GM18507 (cell line): ENCODE measurements around the gene ETFA.

Experiments used
- DNase-seq: peaks from one replicate; pipeline ENCODE4 v3.0.0; 2011; ENCODE audit warnings: low read depth; ENCODE audit not compliant: insufficient read length; ENCODE audit errors: extremely low spot score
- FAIRE-seq: peaks from 2 replicates; lab custom pipeline; 2011; peaks lifted over from hg19 to GRCh38; lab: Jason Lieb, UNC

ETFA gene

DNA sequence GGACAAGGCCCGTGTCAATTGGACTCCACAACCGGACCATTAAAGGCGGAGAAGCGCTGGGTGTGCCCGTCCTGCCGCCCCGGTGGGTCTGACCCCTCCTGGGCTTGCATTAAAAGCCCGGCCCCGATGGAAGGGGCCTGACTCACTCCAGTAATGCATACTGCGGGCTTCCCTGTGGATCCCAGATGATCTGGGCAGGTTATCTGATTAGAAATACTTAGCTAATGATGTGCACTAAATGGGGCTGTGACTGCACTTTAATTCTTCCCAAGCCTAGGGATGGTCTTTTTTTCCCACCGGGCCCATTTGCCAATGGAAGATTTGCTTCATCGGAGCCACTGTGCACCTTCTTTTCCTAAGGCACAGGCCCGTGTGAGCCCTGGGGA is 126.6 kb downstream of the ETFA start:
- DNase-seq (no peak), FAIRE-seq (no peak)

DNA sequence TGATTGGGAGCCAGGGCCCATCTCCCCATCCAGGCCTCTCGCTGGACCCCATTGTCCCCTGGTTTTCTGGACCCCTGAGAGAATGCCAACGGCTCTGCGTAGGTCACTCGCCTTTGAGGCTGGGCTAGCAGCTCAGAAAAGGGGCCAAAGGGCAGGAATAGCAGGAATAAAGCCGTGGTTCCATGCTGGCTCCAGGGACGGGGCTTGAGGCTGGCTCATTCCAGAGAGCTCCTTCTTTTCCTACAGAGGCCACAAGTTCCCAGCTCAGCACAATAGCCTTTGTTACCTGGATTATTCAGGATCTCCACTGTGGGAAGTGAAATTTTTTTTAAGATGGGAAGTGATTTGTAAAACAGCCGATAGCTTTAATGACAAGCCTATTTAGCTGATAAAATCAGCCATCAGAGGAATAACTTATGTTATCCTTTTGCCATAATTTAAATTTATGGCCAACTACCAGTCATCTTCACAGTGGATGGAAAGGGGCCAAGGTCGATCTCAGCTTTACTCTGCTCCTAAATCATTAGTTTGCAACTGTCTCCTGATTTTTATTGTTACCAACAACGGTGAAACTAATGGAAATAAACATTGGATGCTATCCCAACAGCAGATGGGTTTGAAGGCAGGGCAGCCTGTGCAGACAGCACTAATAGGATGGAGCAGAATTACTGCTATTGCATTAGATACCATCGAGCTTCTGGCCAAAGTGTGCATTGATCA is 127.2 kb downstream of the ETFA start:
- FAIRE-seq (no peak), DNase-seq (no peak)

DNA sequence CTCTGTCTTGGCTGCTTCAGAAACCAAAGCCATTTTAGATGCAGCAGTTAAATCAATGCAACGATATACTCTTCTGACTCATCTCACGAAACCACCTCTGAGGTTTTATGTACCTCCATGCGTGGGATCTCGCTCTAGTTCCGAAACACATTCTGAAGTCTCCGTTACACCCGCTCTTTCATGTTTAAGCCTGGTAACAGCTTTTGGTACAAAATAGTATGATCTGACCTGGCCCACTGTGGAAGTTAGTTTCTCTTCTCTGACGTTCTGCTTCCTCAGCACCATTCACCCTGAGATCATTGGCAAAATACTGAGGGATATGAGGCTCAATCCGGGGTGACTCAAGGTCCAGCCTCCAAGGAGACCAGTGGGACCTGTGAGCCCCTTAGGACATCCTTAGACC is 129.6 kb downstream of the ETFA start:
- peak; percentile 91 for FAIRE-seq

DNA sequence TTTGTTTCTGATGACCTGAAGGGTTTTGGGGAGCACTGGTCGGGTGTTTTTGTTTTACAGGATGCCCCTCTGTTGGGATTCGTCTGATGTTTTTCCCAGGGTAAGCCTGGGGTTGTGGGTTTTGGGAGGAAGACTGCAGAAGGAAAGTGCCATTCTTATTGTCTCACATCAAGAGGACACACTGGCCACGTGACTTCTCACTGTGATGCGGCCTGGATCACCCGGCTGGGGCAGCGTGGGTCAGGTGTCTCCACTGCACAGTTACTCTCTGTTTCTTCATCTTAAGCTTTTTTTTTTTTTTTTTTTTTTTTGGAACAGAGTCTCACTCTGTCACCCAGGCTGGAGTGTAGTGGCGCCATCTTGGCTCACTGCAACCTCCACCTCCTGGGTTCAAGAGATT is 130.9 kb downstream of the ETFA start:
- DNase-seq (no peak), FAIRE-seq (no peak)

More for the DNA sequence above, 129.6 kb downstream of the ETFA start:
- DNase-seq: peak; percentile 48

DNA sequence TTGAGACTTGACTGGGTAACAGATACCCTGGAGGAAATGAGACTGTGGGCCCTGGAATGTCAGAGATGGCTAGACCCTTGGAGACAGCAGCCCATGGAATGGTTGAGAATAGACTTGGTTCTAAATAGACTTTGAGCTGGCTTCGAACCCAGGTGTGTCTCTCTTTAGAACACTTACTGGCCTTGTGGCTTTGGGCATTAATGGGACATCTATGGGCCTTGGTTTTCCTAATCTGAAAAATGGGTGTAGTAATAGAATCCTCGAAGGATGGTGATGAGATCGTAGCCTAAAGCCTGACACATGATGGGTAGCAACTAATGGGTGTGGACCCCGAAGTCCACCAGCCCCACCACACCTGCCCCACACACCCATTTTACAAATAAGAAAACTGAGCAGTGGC is 132.2 kb downstream of the ETFA start:
- FAIRE-seq: no peak
- no peak for DNase-seq

DNA sequence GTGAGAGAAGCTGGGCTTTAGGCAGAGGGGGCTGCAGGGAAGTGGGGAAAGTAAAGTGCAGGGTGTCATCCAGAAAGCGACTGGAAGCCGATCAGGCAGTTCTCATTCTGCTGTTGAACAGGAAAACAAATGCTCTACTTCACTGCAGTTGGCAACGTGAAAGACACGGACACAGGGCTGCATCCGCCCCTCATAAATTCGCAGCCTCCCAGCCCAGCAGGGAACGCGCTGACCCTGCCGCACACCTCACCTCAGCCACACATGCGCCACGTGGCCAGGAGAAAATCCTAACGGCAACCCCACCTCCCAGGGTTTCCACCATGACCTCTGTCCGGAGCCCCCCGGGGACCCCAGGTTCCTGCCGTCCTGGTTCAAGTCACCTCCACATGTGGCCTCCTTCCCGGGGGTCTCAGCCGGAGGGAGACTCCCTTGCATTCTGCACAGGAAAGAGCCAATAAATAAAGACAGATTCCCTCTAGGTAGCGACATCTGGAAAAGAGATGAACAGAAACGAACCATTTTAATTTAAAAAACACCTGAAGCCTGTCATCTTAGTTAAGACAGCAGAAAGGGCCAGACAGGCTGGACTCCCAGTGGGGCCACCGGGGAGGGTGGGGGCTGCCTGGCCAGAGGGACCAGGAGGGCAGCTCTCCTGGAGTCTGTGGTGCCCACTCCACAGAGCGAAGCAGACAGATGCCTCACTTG is 132.8 kb downstream of the ETFA start:
- no peak for DNase-seq

DNA sequence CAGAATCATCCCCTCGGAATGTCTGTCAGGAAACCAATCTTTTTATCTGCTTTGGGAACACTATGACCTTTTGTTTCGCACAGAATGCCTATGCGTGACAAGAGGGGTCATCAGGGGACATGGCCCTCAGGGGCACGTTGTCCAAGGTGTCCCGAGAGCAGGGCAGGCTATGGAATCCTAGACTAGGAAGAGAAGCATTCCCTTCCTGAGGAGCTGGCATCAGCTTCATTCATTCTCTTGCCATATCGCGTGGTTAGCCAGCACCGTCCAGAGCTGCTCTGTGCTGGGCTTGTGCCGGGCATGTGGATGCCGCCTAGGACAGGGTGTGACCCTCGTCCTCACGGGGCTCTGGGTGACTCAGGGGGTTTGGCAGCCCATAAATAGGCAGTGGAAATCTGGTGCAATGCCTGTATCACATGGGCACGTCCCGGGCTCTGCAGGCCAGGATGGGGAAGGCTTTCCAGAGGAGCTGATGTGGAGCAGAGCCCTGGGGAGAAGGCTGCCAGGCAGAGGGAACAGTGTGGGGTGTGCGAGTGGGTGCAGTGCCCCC is 133.7 kb downstream of the ETFA start:
- no peak for DNase-seq
- FAIRE-seq: no peak

More for the DNA sequence above, 132.8 kb downstream of the ETFA start:
- FAIRE-seq: no peak

DNA sequence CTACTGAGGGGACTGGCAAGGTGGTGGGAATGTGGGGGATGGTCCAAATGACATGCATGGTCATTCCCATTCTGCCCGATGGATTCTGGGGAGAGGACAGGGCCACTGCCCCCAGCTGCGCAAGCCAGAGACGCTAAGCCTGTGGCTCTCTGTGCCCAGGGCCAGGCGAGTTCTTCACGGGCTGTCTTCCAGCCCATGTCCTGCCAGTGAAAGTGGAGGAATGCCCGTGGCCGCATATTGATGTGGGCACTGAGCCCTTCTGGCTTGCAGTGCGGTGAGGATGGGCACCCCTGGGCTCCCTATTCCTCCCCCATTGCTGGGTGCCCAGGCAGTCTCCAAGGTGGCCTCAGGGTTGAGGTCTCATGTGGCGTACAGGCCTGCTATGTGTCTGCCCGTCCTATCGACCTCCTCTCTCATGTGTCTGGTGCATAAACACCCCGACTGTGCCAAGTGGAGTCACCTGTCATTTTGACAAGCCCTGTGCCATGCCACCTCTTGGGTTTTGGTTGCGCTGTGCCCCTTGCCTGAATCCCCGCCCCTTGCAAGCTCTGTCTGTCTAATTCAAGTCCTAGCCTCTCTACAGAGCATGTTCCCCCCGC is 134.7 kb downstream of the ETFA start:
- DNase-seq (no peak), FAIRE-seq (no peak)

DNA sequence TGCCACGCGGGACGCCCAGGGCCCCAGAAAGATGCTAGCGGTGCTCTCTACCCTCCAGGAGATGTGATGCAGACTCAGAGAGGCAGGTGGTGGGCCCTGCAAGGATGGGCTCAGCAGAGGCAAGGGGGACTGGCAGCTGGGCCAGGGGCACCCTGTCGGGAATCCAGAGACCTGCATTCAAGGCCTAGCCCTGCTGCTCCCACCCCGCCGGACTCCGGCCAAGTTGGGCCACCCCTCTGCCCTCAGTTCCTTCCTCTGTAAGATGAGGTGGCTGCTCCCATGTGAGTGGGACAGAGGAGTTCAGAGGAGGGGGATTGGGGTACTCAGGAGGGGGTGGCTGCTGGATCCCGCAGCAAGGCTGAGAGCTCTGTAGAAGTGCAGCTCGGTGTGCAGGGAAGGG is 135.2 kb downstream of the ETFA start:
- FAIRE-seq (no peak), DNase-seq (no peak)

DNA sequence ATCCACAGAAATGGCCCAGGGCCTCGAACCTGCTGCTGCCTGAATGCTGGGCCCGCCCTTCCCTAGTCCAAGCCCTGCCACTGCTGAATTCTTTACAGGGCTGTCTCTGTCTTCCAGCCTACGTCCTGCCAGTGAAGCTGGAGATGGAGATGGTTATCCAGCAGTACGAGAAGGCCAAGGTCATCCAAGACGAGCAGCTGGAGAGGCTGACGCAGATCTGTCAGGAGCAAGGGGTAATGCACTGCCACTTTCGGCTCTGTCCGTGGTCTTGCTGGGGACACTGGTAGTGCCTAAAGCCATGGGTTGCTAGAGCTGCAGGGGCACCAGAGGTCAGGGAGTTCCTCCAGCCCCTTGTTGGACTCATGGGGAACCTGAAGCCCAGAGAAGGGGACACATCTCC is 135.8 kb downstream of the ETFA start:
- FAIRE-seq: no peak
- DNase-seq: no peak

DNA sequence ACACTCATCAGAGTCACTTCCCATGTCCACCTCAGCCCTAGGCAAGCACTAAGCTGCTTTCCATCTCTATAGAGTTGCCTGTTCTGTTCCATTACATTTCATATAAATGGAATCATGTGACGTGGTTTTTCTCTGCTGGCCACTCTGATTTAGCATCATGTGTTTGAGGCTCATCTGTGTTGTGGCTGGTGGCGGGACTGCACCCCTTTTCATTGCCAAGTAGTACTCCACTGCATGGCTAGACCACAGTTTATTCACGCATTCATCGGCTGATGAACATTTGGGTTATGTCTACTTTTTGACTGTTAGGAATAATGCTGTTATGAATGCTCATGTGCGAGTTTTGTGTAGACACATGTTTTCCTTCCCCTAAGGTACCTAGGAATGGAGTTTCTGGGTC is 136.6 kb downstream of the ETFA start:
- no peak for DNase-seq
- no peak for FAIRE-seq

DNA sequence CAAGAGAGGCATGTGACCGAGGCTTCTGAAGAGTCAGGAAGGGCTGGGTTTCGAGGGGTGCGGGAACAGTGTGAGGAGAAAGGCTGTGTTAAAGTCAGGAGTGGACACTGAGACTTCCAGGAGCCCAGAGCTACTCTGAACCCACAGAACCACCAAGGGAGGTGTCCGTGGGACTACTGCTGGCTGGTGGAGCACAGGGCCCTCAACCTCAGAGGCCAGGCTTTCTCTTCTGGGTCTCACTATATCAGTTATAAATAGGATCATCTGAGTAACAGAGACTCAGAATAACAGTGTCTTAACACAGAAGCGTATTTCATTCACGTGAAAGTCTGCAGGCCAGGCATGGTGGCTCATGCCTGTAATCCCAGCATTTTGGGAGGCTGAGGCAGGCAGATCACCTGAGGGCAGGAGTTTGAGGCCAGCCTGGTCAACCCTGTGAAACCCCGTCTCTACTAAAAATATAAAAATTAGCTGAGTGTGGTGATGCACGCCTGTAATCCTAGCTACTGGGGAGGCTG is 137.9 kb downstream of the ETFA start:
- FAIRE-seq (no peak), DNase-seq (no peak)

DNA sequence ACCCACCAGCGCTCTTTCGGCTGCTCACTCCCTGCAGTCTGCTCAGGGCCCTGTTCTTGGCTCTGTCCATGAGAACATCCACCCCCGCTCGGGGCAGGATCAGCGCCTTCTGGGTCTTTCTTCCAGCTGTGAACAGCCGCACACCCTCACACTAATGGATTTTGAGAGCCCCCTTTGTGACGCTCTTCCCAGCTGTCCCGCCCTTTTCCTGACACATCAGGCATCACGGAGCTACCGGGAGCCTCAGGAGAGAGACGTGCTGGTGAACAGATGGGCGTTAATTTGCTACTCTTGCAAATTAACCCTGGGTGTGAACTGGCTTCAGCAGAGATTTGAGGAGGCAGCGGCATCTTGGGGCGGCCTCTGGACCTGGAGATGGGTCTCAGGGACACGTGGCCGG is 138.5 kb downstream of the ETFA start:
- FAIRE-seq: no peak
- DNase-seq: no peak

DNA sequence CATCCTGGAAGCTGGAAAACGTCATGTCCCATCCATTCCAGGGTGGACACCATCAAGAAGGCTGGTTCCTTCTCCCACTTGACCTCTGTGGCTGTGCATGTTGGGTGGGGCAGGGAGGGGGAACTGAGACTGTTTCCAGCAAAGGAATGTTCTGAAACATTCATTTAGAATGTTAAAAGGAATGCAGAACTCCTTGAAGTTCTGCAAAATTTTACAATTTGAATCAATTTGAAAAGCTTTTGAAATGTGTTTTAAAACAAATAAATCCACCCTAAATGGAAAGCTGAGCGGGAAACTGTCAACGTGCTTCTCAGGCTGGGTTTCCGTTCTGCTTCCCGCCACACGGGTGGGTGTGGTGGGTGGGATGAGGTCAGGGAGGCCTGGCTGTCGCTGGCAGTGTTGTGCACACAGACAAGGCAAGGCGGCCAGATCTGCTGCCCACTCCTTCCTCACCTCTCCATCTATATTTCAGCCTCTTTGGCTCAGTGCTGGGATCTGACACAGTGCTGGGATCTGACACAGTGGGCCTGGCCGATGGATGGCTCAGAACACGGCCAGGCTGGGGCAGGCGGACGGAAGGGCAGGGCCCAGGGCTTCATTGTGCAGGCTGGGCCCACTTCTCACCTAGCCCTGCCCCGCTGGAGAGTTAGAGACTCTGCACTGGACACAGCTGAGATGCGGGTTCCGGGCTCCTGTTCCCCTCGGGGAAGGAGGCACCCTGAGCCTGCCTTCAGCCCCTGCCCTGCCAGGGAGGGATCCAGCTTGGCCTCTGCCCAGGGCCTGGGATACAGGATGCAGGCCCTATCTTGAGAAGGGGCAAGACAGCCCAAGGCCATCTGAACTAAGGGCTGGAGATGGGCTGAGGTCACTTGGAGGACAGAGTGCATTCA is 141.1 kb downstream of the ETFA start:
- no peak for FAIRE-seq
- no peak for DNase-seq

DNA sequence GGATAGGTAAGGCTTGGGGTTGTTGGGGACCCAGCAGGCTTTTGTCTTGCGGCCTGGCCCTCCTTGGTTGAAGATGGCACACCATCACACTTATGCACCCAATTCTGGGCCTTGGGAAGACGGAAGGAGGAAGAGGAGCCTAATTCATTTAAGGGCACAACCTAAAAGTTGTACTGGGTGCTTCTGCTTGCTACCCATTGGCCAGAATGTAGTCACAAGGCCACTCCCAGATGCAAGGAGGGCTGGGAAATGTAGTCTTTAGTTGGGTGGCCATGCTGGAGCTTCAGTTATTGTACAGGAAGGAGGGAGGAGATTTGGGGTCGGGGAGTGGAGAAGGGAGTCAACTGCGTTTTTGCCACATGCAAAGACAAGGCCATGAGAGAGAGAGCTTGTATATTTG is 142.3 kb downstream of the ETFA start:
- FAIRE-seq: peak; percentile 71

DNA sequence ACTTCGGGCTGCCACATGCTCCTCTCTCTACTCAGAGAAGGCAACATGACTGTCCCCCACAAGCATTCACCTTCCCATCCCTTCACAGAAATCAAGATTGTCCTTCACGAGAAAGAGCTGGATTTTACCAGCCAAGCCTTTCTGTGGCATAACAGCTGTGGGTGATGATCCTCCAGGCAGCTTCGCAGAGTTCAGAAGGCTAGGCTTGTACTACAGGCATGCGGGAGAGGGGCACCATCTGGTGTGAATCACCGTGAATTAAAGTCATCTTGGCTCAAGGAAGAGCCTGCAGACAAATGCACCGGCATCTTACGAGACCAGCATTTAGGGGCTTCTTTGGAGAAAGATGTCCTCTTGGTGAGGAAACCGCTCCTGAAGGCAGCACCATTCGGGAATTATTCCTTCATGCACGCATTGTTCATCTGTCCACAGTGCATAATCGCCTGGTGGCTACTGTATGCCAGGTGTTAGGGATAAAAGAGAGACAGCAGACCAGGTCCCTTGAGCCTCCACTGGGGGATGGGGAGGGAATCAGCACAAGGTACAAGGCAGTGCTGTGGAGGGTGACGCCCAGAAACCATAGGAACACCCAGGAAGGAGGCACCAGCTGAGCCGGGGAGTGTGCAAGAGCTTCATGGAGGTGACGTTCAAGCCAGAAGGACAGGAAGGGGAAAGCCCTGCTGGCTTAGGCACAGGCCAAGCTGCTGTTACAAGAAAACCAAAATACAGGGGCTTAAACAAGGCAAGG is 142.9 kb downstream of the ETFA start:
- FAIRE-seq (no peak), DNase-seq (no peak)

More for the DNA sequence above, 142.3 kb downstream of the ETFA start:
- no peak for DNase-seq

DNA sequence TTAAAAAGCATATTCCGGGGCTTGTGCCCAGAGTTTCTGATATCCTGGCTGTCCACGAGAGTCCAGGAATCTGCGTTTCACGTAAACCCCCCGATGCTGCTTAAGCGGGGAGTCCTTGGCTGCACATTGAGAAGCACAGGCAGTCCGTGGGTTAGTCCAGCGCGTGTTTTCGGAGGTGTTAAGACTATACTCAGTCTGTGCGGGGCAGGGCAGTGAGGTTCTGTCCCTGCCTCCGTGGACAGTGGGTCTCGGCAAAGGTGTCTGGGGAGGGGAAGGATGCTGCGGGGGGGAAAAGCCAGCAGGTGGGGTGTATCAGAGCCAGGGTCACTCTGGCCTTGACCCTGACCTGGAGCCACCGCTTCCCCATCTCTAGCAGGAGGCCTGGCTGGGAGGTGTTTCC is 145.3 kb downstream of the ETFA start:
- no peak for FAIRE-seq

More for the DNA sequence above, 145.3 kb downstream of the ETFA start:
- DNase-seq: no peak
